Prostate gland (tissue), 2 donors: ENCODE results near the gene OPRM1.

Experiments used
- CTCF ChIP-seq, 4 experiments: fragments of 200-600 bp in 2 of 4; fragments of 450-650 bp in 2 of 4; sonication (generic) in 2 of 4; IDR thresholded peaks; 1 replicate in 3 of 4; 2 replicates in 1 of 4; pipeline ENCODE4 v1.5.1; 2016 to 2019; ENCODE audit warnings: antibody characterized with exemption in 4 of 4, mild to moderate bottlenecking in 2 of 4, moderate library complexity in 2 of 4
- POLR2A ChIP-seq: fragments of 450-650 bp; IDR thresholded peaks from one replicate; pipeline ENCODE4 v1.6.1; 2016; ENCODE audit warnings: antibody characterized with exemption, mild to moderate bottlenecking

DNA sequence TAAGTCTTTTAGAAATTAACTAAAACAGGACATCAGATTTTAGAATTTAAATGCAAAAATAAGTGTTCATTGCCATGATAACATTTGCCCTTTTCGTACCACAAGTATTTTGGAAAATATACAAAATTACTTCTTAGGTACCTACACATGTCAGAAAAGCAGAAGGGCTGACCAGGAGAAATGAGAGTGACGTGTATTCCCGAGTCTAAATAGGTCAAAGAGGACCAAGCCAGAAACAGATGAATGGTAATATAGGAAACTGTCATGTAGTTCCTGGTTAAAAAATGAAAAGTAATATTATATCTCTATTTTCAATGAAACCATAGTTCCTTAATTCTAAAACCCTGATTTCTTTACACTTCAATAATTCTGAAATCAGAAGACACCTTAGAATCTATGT, 191.4 kb downstream of the OPRM1 start:
- TF ChIP-seq CTCF (IDR thresholded peaks at IDR 0.05), result no peak
- no peak for TF ChIP-seq POLR2A
